ENCODE data around the gene CNTLN. TPM values are rescaled to one million over a fixed set of nuclear protein-coding genes. Genes with fewer than 3 reads are reported as not detected.

CNTLN gene
- total and polyA plus RNA-seq, 9 of the 15 experiments (the other 6 are each of a cell fraction or from before 2014, with no cell fraction given), result 0.08 TPM; not detected in 8

DNA sequence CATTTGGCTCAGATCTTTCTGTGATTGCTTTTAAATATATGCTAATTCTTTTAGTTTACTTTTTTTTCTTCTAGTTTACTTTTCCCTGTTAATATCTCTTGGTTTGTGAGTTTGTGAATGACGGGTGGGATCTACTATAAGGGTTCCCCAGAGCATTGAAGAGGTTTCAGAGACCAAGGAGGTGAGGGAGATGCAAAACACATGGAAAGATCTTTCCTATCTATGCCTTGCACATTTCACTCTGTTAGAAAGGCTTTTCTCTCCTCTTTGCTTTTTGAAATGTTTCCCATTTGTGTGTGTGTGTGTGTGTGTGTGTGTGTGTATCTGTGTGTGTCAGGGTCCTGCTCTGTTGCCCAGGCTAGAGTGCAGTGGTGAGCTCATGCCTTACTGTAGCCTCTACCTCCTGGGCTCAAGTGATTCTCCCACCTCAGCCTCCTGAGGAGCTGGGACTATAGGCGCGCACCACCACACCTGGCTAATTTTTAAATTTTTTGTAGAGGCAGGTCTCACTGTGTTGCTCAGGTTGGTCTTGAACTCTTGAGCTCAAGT is 50.7 kb downstream of the CNTLN start:
- H3K36me3 ChIP-seq (ENCODE audit: control insufficient read depth, insufficient read depth, low read length), result no peaks in the 10 kb centered on the region
- TF ChIP-seq ARID3B (CRISPR knock-in tag; IDR thresholded peaks at IDR 0.05; ENCODE audit: borderline replicate concordance) (no peak), CCNT2 (IDR thresholded peaks at IDR 0.05; ENCODE audit: borderline replicate concordance, extremely low read depth, insufficient read length, low read depth, low read length) (no peak), NFATC3 (IDR thresholded peaks at IDR 0.05) (no peak), MXI1 (IDR thresholded peaks at IDR 0.05; ENCODE audit: low read depth, low read length) (no peak), ZNF274 (IDR thresholded peaks at IDR 0.05; ENCODE audit: borderline replicate concordance, low read depth, low read length) (no peak), HDAC6 (IDR thresholded peaks at IDR 0.05; ENCODE audit: low read depth, low read length) (no peak)
- no peaks in the 10 kb centered on the region for H4K20me1 ChIP-seq (replicated peaks; ENCODE audit: control insufficient read depth, insufficient read depth, low read length)
- ATAC-seq (no peak), FAIRE-seq (no peak), DNase-seq (ENCODE audit: extremely low read depth in 1 of 4, low spot score in 3 of 4) (no peak)
- POLR2A ChIA-PET, result no interaction called here
- CTCF ChIA-PET (ENCODE audit: low intra/inter-chr PET ratio), result no interaction called here
- no peak overlapping the region for H3K9ac ChIP-seq (ENCODE audit: insufficient read depth in 1 of 2, low read depth in 2 of 2, low read length in 2 of 2)
- WGBS (ENCODE audit: insufficient coverage, low coverage, missing lambda C conversion rate), result 0% methylated on average over 3 of the region's 3 CpGs
- no peak overlapping the region for H3K27ac ChIP-seq (ENCODE audit: extremely low read depth, low read depth, low read length)
- no peak overlapping the region for H2AFZ ChIP-seq (ENCODE audit: low read depth, low read length)
- H3K9me1 ChIP-seq (ENCODE audit: control insufficient read depth, insufficient read depth, low read length), result no peaks in the 10 kb centered on the region
- H3K4me3 ChIP-seq, result no peak overlapping the region
- H3K27me3 ChIP-seq (ENCODE audit: control insufficient read depth in 2 of 2, insufficient read depth in 2 of 2, low read length in 2 of 2), result no peaks in the 10 kb centered on the region
- in situ Hi-C loops (cut with MboI), result no loop called here
- H3K4me1 ChIP-seq (replicated peaks in 1 of 2; ENCODE audit: control insufficient read depth in 2 of 2, insufficient read depth in 2 of 2, low read length in 2 of 2), result no peaks in the 10 kb centered on the region
- intact Hi-C loops (cut with micrococcal nuclease), result no loop called here
- H3K79me2 ChIP-seq (ENCODE audit: control insufficient read depth, insufficient read depth, low read length), result no peaks in the 10 kb centered on the region
- H3K9me3 ChIP-seq (replicated peaks; ENCODE audit: control insufficient read depth, insufficient read depth, low read depth, low read length), result no peaks in the 10 kb centered on the region
- BruUV-seq (replicated peaks), result no TSS peak
- no peak overlapping the region for H3K4me2 ChIP-seq (ENCODE audit: insufficient read depth, low read length)
